ENCODE data around the gene BPIFB2.

BPIFB2 gene

DNA sequence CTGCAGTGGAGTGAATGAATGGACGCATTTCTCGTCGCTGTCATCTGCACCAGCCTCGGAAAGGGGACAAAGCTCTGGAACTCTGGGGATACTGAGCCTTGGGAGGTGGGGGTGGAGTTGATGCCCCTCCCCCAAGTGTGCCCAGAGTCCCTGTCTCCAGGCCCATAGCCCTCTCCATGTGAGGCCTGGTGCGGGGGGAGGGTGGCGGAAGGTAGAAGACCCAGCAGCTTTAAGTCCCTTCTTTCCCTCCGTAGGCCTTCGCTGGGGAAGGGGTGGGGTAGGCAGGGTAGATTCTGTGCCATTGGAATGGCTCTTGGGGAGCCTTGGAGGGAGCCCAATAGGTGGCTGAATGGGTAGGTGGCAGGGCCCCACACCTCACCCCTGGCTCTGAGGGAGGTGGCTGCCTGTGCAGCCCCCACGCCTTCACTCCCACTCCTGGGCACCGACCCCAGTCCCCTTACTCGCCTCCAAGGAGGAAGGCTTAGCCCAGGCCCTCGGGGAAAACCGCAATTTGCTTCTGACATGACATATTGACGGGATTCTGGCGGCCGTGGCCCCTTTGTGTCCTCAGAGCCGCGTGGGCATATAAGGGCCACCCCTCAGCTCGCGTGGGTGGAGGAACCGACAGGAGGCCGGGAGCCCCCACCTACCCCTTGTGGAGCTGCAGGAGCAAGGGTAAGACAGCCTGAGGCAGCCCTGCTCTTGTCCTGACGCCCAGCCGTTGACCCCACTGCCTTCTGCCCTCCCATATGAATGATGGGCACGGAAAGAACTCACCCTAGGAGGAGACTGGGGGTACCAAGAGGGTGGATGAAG, 46.0 kb downstream of the BPIFB2 start, which contains the start of gene BPIFB3:
TSS of gene BPIFB3 (plus strand) at position 613 of the 816 bp plus-strand sequence. CDS start 1,533 bp downstream, outside the sequence.
- intact Hi-C loops (cut with DNase I), result no loop called here

DNA sequence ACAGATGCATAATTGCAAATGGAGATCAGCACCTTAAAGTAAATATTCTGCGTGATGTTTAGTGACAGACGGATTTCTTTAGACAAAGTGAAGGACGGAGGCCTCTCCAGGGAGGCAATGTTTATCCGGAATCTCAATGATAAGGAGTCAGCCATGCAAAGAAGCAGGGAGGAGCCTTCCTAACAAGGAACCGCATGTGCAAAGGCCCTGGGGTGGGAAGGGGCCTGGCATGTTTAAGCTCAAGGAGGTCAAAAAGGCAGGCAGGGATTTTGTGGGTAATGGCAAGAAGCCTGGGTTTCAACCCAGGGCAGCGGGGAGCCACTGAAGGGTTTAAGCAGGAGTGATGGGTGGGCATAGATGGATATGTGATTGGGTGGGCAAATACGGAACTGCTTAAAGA, 46.9 kb downstream of the BPIFB2 start:
- no peak for DNase-seq
- intact Hi-C loops (cut with DNase I), result no loop called here

More for the DNA sequence above, 46.0 kb downstream of the BPIFB2 start, which contains the start of gene BPIFB3:
- DNase-seq, result no peak

DNA sequence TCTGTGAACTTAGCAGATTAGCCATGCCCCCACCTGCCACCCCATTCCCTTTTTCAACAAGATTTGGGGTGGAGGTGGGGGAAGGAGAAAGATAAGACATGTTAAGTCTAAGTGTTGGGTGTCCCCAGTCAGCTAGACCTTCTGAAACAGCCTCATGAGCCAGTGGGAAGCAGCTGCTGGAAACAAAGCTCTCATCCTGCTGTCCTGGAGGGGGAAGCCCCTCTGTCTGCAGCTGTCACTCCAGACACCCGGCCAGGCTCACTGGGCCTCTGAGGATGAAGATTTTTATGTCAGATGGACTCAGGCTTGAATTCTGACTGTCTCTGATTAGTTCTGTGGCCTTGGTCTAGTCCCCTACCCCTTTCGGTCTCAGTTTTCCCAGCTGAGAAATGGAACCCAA, 47.3 kb downstream of the BPIFB2 start:
- intact Hi-C loops (cut with DNase I), result no loop called here
- no peak for DNase-seq

DNA sequence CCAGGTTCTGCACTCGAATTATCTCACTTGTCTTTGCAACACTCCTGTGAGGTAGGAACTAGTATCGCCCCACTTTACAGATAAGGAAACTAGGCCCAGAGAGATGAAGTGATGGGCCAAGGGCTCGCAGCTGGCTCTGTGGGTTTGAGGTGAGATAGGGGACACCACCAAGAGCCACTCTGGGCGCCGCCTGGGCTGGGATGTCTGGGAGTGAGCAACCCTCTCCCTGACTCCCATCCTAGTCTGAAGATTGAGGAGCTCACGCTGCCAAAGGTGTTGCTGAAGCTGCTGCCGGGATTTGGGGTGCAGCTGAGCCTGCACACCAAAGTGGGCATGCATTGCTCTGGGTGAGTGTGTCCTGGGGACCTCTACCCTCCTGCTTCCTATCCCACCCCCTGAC, 51.6 kb downstream of the BPIFB2 start:
- no peak for DNase-seq
- intact Hi-C loops (cut with DNase I), result no loop called here

DNA sequence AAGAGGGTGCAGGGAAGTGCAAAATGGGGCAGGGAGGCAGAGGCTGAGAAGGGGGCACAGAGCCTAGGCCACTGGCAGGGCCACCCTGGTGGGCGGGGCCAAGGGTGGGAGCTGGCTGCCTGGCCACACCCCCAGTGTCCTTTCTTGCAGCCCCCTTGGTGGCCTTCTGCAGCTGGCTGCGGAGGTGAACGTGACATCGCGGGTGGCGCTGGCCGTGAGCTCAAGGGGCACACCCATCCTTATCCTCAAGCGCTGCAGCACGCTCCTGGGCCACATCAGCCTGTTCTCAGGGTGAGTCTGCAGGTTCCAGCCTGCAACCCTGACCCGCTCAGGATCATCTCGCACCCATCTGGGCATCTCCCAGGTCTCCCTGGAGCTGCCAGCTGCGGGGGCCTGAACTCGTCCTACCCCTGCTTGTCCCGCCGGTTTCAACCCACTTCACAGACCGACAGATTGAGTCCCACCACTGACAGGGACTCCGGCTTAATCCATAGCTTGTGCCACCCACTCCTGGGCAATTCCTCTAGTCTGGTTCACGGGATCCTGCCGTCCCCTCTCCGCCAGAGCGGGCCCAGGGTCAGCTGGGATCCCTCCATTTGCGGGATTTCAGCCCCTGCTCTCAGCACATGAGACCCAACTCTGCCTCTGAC, 52.4 kb downstream of the BPIFB2 start:
- DNase-seq, result no peak
- intact Hi-C loops (cut with DNase I), result no loop called here

DNA sequence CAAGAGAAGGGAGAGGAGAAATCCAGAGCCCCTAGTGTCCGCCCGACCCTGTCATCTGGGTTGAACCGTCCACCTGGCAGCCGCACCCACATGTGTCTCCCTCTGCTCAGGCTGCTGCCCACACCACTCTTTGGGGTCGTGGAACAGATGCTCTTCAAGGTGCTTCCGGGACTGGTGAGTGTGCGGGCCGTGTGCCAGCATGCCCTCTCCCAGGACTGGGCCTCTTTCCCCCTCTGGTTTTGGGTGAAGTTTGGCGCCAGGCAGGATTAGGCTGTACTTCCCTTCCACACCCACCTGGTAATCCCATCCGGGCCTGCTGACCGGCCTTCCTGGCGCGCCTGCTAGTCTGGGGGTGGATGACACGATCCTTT, 54.1 kb downstream of the BPIFB2 start:
- intact Hi-C loops (cut with DNase I), result no loop called here
- DNase-seq, result no peak

DNA sequence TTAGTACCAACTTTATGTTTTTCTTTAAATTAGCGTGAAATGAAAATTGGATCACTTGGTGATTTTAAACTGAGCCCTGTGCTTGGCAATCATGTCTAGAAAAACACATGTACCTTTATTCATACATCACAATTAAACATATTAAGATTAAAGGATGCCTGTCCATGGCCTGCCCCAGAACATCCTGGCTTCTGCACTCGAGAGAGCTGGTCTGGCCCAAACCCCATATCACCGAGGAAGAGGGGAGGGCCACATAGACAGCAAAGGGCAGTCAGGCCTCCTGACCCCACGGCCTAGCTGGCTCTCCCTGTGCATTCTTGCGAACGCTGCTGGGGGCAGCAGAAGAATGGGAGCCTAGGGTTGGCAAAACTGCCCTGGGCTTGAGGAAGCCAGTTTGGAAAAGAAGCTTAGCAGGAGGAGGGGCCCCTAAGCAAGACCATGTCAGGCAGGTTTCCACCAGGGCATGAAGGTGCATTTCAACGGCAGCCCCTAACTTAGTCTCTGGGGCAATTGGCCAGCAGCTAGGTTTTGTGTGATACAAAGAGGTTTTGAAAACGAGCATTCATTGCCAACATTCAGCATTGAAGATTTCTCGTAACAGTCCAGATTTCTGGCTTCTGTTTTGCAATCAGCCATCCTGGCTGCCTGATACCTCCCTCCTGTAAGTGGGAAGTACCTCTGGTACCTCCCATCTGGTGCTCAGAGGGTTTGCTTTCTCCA, 54.8 kb downstream of the BPIFB2 start:
- peak in 2 of 42 donors; percentile 4 to 18 for DNase-seq
- intact Hi-C loops (cut with DNase I), result no loop called here

DNA sequence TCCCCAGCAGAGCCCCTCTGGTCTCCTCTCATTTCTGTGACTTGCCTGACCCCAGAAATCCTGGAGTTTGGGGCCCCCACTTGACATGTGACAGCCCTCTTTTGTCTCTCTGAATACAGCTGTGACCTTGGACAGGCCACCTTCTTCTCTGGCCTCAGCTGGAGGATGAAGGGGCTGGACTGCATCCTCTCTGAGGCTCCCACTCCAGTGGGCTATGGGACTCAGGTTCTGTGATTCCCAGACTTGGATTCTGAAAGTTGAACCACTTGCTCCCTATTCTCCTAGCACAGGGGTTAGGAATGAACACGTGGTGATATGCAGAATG, 55.3 kb downstream of the BPIFB2 start:
- intact Hi-C loops (cut with DNase I), result no loop called here

DNA sequence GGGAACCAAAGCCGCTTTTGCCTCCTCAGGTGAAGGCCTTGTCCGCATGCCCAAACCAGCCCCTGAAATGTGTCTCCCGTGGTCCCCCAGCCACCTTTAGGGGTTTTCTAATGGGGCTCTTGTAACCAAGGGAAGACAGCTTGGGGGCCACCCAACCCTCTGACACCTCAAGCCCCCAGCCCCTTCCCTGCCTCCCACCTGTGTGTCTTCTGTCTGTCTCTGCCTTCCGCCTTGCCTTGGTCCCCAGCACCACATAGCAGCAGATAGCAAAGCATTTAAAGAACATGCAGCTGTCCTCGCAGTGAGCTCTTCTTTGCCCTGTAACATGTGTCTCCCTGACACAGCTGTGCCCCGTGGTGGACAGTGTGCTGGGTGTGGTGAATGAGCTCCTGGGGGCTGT, 55.8 kb downstream of the BPIFB2 start:
- DNase-seq, result no peak
- intact Hi-C loops (cut with DNase I), result no loop called here

More for the DNA sequence above, 55.3 kb downstream of the BPIFB2 start:
- no peak for DNase-seq

DNA sequence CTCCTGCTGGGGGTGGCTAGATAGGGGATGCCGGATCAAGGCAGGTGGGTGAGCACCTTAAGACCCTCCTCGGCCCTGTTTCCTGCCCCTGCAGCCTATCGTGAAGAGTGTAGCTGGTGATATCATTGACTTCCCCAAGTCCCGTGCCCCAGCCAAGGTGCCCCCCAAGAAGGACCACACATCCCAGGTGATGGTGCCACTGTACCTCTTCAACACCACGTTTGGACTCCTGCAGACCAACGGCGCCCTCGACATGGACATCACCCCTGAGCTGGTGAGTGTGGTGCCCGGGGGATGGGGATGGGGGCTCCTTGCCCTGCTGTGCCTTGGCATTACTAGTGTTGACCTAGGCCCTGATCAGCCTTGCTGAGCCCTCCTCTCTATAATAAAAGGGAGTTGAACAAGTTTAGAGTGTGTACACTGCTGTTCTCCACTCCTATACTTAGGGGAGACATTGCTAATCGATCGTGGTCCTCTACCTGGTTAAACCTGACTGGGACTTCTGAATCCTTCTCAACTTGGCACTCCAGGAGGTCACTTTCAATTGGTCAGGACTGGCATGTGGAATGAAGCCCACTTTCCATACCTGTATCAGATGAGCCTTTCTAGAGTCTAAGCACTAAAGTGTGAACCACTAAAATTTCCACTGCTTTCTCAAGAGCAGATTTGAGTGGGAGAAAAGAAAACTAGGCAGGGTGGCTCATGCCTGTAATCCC, 57.2 kb downstream of the BPIFB2 start:
- DNase-seq, result no peak
- intact Hi-C loops (cut with DNase I), result no loop called here

DNA sequence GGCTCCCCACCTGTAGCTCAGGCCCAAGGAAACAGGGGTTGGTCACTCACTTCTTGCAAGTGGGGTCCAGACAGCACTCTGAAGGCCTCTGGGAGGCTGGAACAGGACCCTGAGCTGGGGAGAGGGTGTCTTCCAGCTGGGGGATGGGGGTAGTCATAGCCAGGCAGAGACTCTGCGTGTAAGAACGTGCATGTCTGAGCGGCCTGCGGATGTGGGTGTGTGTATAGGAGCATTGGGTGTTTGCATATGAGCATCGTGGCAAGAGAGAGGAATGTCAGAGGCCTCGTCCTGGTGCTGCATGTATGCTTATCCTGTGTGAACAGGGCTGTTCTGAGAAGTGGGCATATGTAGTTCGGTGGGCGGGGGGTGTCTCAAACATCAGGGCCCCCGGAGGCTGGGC, 58.3 kb downstream of the BPIFB2 start:
- DNase-seq, result no peak
- intact Hi-C loops (cut with DNase I), result no loop called here

DNA sequence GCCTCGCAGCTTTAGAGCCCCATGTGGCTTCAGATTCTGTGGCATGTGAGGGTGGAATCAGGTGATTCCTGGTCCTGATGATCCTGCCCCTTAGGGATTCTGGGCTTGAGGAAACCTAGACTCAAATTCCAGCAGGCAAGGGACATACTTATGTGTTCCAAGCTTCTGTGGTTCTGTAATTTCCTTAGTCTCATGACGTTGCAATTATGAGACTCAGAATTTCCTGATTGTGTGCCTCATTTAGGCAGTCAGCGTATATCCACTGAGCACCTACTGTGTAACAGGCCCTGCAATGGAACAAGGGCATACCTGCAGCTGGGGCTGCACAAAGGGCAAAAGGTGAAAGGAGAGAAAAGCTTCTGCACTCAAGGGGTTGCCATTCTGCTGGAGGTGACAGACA, 60.3 kb downstream of the BPIFB2 start:
- intact Hi-C loops (cut with DNase I), result no loop called here

DNA sequence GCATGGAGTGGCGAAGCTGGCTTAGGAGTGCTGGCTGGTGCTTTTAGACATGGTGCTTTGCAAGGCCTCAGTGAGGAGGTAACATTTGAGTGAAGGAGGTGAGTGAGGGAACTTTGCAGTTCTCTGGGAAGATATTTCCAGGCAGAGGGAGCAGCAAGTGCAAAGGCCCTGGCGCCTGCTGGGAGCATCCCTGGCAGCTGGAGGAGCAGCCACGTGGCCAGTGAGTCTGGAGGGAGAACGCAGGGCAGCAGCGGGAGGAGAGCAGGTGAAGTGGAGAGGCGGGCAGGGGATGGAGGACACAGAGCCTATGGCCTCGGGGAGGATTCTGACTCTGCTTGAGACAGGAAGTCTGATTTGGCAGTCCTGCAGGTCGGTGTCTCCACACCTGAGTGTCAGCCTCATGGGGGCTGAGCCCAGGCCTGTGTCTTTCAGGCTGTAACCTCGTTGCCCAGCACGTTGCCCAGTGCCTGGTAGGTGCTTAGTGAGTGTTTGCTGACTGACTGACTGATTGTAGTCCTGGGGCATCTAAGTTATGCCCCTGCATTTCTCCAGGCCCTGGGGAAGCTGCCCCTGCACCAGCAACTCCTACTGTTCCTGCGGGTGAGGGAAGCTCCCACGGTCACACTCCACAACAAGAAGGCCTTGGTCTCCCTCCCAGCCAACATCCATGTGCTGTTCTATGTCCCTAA, 60.9 kb downstream of the BPIFB2 start:
- intact Hi-C loops (cut with DNase I), result no loop called here

More for the DNA sequence above, 60.3 kb downstream of the BPIFB2 start:
- no peak for DNase-seq

DNA sequence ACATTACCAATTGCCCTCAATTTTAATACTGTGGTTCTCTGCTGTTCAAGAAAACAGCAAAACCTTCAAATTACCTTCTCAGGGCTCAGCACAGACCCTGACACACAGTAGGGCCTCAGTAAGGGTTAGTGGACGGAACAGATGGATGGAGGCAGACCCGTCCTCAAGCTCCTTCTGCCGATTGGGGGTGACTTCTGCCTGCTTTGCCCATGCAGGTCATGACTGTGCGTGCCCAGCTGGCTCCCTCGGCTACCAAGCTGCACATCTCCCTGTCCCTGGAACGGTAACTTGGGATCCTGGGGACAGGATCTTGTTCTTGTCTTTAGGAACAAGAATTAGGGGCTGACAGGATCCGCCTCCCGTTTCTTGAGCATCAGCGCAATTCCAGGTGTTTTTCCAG, 62.2 kb downstream of the BPIFB2 start:
- intact Hi-C loops (cut with DNase I), result no loop called here
- DNase-seq, result no peak

More for the DNA sequence above, 60.9 kb downstream of the BPIFB2 start:
- DNase-seq, result no peak

DNA sequence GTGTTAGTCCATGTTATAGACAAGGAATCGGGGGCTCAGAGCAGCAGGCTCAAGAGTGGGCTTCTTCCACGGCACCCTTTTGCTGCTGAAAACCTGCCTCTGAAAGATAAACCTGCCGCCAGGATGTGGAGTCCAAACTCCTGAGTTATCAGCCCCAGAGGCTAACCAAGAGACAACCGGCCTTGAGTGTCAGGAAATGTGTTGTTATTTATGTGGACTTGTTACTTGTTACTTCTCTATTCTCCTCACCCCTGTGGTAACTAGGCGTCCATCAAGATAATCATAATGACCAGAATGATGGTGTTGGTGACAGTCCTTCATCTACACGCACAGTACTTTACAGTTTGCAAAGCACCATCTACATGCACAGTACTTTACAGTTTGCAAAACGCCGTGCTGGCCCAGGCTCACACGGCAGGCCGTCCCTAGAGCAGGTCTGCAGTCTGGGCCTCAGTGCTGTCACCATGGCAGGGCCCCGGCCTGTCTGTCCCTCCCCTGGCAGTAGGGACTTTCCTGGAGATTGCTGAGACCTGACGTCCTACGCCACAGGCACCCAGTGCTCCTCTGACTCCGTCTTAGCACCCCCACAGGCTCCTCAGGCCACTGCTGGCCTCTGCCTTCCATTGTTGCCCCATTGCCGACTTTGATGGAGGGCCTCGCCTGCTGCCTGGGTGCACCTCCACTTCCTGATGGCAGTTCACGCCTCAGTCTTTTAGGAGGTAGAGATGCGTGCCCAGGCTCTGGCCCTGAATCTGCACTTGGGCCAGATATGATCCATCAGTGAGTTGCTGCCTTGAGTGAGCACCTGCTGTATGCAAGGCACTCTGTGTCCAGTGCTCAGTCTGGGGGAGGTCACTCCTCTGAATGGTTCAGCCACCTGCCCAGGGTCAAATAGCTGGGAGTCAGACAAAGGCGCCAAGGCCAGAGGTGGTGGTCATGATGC, 62.9 kb downstream of the BPIFB2 start:
- intact Hi-C loops (cut with DNase I), result no loop called here
- DNase-seq, result no peak

DNA sequence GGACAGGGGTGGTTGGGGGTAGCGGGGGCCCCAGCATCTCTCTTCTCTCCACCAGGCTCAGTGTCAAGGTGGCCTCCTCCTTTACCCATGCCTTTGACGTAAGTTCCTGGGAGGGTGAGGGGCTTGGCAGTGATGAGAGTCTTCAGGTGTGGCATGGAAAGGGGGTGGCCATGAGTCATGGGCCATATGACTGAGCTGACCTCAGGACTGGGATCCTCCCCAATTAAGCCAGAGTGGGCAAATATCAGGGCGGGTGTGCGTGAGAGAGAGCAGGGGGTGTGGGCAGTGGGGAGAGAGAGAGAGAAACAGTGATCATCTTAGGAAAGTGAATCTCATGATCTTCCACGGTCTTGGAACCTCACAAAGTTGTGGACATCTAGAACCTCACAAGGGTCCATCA, 63.7 kb downstream of the BPIFB2 start:
- DNase-seq, result no peak
- intact Hi-C loops (cut with DNase I), result no loop called here

DNA sequence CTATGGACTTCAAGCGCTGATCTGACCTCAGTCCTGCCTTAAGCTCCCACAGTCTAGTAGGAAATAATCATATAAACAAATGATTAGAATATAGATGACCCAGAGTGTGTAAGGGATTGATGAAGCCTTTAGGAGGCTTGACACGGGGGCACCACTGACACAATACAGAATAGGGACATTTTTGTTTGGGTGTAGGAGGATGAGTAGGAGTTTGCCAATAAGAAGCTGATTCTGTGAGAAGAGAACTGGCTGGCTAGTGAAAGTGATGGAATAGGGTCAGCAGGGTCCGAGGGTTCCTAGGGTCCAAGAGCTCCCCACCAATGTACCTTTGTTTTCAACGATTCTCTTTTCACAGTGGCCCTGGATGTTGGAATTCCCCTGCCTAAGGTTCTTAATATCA, 64.9 kb downstream of the BPIFB2 start:
- DNase-seq, result no peak
- intact Hi-C loops (cut with DNase I), result no loop called here

DNA sequence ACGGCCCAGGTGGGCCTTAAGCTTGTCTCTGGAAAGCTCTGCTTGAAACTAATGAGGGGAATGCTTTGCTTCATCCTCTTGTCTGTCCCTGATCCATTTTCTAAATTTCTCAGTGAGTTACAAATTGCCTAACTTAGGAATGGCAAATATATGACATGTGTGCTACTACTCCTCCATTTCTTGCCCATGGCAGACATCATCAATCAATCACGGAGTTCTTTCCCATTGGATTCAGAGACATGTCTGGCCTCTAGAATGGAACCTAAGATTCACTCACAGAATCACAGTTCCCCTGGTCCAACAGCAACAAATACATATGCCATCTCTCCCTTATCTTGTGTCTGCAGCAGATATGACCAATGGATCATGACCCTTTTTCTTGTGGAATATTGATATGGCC, 65.3 kb downstream of the BPIFB2 start:
- intact Hi-C loops (cut with DNase I), result no loop called here
- no peak for DNase-seq
